GM18526 (cell line): ENCODE results near the gene C4orf50.

Experiments
- POLR2A ChIP-seq: IDR thresholded peaks from 3 replicates; pipeline ENCODE4 v1.6.1; 2011; ENCODE audit not compliant: insufficient read length; ENCODE audit errors: extremely low read depth

The C4orf50 gene

DNA sequence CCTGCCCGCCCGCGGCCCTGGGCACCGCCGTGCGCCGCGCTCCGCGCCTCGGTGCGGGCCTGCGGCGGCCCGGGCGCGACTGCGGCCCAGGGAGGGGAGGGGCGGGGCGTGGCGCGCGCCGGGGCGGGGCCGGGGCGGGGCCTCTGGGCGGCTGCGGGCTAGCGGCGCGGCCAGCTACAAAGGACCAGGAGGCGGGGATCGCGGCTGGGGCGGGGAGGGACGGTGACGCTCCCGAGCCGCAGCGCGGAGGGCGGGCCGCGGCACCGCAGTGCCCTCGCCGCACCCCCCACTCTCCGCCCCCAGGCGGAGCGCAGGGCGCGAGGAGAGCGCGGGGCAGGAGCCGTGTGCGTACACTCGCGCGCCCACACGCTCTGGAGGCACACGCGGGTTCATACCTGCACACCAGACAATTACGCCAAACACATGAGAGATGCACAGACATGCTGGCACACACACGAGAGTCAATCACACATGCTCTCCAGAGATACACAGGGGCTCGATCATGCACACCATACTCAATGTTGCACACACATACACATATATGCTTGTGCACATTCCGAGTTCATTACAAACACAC is 125.1 kb downstream of the C4orf50 start, which contains the start of gene CRMP1:
Gene CRMP1, minus strand, starts transcription at position 83 of the 577 bp plus-strand sequence. CDS start 117 bp downstream, outside the sequence.
- TF ChIP-seq POLR2A: no peak

DNA sequence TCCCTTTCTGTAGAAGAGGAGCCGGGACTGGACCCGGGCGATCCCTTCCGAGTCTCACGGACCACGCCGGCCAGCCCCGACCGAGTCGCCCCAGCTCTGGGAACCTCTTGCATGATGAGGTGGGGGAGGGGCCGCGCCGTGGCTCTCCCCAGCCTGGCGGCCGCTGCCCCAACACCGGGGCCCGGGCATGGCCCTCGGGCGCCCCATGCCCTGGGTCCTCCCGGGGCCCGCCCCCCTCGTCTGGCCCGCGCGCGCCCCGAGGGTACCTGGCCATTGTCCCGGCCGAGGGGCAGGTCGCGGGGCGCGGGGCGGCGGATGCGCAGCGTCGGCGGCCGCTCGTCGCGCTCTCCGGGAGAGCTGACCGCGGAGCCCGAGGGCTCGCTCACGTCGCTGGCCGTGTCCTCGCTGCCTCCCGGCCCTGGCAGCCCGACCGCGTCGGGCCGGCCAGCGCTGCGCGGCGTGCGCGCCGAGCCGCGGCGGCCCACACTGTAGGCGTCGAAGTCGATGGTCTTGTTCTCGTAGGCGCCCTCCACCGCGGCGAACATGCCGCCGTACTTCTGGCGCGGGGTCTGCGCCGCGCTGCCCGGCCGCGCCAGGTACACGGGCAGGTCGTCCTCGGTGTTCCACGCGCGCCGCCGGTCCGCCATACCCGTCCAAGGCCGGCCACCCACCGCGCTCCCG is 125.8 kb downstream of the C4orf50 start:
- TF ChIP-seq POLR2A: no peak

DNA sequence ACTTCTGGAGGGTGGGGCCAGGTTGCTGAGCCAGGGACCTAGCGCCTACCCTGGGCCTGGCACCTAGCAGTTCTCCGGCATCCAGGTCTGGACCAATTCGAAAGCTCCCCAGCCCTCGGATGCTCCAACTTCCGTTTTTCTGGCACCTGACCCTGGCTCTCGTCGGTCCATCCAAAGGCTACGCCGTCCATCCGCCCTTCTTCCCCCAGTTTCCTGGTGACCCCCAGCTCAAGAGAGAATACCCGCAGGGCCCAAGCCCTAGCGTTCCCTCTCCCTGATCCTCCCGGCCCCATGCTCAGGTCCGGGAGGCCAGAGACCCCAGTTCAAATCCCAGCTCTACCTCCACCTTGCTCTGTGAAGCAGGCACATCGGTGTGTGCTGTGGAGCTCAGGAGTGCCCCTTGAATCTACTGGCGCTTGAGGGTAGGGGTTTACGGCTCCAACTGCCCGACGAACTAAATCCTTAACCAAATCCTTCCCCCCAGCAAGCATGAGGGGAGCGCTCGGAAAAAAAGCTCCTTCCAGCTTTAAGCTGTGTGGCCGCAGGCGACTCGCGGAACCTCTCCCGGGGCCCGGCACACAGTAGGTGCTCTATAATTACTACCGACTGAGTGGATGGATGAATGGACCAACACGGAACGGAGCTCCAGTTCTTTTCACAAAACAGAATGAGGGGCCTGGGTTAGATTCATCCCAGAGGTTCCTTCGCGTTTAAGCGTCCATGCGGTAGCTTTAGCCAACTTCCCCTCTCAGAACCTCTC is 126.5 kb downstream of the C4orf50 start:
- TF ChIP-seq POLR2A: no peak

DNA sequence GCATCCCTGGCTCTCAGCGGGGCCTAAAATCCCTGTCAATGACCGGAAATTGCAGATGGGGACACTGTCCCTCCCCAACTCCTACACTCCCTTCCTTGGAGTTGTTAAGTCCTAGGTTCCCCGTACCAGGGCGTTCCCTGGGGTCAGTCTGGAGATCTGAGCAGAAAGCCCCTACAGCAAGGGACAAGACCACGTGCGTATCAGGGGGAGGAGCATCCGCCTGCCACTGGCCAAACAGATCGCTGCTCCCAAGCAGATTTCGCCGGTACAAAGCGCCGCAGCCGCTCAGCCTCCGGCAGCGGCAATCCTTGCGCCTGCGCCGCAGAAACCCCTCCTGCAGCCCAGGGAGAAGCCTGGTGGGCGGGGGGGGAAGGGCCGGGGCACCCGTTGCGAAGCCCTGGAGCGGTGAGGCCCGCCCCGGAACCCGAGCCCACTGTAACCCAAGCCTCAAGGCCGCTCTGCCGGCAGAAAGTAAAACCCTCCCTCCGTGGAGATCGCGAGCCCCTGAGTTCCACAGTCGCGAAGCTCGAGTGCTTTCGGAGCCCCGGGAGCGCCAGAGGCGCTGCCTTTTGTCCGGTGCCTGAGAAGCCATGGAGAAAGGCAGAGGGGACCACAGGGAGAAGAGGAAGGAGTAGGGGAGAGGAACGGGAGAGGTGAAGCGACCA is 128.0 kb downstream of the C4orf50 start:
- no peak for TF ChIP-seq POLR2A

DNA sequence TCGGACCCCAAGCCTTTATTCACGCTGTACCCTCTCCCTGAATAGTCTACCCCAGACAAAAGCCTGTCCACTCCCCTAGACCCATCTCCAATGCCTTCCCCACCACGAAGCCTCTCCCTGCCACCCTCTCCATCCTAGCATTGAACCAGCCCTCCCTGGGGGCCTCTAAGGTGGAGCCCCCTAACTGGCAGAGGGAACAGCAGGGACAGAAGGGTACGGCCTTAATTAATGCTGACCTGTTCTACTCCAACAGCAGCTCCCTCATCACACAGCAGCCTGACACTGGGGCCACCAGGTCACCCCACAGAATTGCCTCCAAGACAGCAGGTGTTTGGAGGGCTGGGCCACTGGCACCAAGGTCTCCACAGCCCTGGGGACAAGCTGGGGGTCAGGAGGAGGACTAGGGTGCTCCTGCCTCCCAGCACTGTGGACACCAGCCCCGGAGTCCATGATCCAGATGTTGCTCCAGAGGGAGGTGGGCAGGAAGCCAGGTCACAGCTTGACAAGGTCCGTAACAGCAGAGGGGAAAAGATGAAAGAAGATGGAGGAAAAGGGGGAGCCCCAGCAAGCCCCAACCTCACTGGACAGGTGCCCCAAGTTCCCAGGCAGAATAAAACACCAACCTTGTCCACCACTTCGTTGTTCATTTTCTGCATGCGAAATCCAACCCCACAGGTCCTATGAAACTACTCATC is 129.1 kb downstream of the C4orf50 start:
- TF ChIP-seq POLR2A: no peak

DNA sequence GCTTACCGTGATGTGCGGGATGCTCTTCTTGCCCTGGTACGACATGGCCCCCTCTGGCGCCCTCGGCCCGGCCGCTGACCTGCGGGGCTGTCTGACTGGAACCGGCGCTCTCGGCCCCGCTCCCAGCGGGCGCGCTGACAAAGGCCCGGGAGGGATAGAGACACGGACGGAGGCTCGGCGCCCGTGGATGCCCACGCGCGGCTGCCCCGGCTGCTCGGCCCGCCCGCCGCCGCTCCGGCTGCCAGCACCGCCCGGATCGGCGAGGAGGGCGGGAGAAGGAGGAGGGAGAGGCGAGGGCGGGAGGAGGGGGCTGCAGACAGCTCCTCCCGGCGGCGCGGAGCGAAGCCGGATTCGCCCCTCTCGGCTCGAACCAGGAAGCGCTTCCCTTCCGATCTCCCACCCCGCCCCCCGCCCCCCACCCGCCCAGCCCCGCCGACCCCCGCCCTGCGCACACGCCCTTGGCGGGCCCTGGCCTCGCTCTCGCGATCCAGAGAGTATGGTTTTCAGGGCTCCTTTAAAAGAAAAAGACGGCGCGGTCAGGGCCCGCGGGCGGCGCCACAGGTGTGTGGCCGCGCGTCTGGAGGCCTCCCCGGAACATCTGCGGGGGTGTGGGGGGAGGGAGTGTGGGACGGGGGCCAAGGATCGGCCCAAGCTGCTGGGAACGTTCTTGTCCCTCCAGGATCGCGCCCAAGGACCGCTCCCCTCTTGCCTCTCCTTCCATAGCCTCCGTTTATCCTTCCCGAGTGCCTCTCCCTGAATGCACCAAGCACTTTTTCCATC is 129.8 kb downstream of the C4orf50 start:
- TF ChIP-seq POLR2A: no peak

DNA sequence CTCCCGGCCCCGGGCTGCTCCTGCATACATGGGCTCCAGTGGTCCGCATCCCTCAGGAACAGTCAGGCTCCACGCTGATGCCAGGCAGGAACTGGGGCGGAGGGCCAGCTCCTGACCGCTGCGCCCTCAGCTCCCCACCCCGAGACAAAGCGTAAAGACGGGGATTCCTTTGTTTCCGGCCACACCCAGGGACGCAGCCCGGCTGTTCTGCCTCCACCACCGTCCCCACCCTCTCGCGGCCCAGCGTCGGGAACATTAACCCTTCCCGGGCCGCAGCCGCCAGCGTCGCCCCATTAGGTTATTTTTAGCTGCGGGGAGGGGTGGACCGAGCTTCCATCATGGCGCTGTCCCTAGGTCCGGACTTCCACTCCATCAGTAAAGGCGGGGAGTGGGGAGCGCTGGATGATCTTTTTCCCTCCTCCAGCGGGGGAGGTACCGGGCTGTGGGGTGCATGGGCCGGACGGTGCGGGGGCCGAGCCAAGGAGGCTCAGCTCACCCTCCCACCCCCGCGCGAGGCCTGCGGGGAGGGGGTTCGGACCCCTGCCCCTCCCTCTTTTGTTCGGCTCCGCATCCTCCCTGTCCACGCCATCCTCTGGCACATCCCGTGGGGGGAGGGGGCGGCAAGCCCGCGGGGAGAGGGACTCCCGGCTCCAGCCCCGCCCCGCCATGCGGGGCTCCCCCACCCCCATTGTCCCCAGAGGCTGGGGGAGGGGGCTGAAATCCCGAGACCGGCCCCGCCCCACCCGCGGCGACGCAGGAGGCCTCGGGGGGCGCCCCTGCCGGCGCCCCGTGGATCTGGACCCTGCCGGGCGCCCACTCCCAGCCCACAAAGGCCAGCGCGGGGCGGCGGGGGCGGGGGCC is 130.6 kb downstream of the C4orf50 start:
- no peak for TF ChIP-seq POLR2A

DNA sequence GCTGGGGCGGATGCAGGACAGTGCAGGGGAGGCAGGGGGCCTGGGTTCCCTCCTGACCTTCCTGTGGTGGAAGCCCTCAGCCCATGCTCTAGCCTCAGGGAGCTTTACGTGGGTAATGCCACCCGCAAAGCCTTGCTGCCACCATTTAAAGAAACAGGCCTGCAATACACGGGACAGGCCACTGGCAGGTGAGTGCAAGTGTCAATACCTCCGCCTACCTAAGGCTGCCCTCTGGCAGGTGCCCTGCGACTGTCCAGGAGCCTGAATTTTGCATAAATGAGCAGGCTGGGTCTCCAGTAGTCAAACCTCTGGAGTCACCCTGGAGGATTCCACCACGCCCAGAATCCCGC is 131.2 kb downstream of the C4orf50 start:
- no peak for TF ChIP-seq POLR2A

DNA sequence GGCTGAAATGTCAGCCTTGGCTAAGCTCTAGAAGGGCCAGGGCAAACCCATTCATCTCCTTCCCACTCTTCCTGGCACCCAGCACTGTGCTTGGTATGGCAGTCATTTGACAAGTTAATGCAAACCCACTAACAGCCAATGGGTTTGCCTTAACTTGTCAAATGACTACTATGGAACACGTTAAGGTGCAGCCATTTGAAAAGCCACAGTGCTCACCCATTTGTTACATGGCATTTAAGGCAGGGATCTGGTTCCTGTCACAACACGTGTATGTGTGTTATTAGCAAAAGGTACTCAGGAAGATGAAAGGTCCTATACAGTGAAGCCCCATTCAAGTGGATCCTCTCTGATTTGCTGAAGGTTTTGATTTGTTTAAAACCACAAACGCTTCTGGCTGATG is 132.5 kb downstream of the C4orf50 start:
- TF ChIP-seq POLR2A: no peak

DNA sequence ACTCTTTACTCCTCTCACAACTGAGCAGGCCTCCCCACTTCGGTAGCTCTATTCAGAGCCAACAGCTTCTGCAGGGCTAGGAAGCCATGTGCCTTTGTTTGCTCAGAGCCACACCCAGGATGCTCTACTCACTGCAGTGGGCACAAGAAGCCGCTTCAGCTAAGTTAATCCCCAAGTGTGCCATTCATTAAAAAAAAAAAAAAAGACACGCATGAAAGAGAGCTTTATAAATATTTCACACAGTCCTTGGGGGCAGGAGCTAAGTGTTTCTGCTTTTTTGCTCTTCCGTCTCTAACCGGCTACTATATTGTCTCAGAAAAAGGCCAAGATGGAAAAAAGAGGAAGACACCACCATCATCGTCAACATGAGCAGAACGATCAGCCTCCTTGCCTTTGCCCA is 133.4 kb downstream of the C4orf50 start:
- TF ChIP-seq POLR2A: no peak

DNA sequence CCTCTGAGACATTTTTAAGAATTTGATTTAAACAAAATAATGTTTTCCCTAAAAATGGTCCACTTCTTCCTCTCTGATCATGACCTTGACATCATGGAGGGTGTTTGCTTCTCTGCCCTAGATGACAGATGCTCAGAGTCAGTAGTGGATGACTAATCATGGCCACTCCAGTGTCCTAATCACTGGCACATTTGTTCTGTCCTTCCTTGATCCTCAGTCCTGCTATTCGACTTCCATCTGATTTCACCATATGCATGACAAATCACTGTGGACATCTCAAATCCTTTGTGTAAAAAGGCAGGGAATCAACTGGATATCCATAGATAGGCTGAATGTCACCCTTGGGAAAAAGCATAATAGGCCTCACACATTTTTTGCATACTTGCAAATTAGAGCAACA is 134.3 kb downstream of the C4orf50 start:
- TF ChIP-seq POLR2A: no peak

DNA sequence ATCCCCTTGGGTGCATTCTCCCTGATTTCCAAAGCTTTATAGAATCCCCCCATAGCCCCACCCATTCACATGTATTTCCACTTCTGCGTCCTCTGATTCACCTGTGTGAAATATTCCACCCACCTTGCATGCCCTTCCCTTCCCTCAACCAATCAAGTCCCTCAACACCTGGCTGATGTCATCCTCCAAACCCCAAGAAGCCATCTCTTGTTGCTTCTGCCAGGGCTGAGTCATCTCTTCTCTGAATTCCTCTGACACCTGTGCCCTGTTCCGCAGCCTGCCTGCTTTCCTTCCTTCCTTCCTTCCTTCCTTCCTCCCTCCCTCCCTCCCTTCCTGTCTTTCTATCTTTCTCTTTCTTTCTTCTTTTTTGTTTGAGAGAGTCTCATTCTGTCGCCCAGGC is 135.3 kb downstream of the C4orf50 start:
- no peak for TF ChIP-seq POLR2A

DNA sequence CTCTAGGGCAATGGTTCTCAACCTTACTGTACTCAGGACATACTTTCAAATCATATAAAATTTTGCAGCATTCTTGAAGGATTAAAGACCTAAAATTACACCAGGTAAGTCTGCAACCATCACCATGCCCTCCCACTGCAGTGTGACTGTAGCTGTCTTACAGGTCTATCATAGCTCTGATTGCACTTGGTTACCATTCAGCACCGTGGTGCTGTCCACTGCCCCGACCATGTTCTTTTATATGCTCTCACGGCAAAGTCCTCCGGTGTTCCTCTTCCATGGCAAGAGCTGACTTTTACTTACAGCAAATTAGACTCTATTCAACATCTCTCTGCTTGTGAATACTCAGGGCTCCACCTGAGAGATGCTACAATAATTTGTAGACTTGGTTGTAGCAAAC is 136.9 kb downstream of the C4orf50 start:
- TF ChIP-seq POLR2A: no peak

DNA sequence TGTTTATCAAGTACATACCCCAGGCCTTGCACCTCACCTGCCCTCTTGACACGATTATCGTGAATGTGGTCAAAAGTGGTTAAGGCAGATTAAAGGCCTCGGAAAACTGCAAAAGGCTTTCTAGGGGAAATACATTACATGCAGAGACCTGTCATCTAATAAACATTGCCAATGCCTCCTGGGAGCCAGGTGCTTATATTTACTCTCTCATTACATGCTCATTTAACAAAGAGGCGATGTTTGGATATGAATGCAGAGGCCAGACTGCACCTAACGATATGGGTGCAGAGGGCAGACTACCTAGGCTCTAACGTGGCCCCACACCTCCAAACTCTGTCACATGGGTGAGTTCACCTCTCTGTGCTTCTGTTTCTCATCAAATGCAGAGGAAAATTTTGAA is 139.9 kb downstream of the C4orf50 start:
- TF ChIP-seq POLR2A: no peak

DNA sequence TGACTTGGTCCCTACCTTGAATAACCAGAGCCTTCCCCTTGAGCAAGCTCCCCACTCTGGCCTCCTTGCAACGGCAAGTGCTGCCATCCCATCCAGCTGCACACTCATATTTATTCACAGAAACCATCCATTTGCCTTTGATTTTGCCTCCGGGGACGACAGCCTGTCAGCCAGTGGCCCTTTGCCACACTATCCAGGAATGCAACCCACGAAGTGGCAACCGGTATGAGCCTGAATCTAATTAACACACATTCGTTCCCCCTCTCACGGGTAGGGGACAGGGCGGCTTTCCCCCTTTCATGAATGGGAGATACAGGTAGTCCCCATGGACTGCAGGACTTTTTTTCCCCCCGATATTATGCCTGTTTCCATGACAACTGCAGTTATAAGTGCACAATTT is 140.8 kb downstream of the C4orf50 start:
- no peak for TF ChIP-seq POLR2A
